Uterus (tissue), 4 donors: Measurements from ENCODE around the gene SLC39A11. TPM values are rescaled to one million over a fixed set of nuclear protein-coding genes. Genes with fewer than 3 reads are reported as not detected.
"Not testable (repeated sequence)": the region's sequence is repeated elsewhere in the genome, so short reads cannot be mapped to it uniquely, and the experiment has no call there.

Source experiments
- DNase-seq, 2 donors: peaks; one replicate each; pipeline ENCODE4 v3.0.0-alpha.2; 2019 to 2020
- H3K27ac ChIP-seq, 2 donors: fragments of 200-600 bp; sonication (generic); 1 replicate in 1 of 2; 2 replicates in 1 of 2; pipeline ENCODE4 v1.5.1; 2016 to 2018
- H3K27me3 ChIP-seq, 2 donors: fragments of 200-600 bp; sonication (generic); one replicate each; pipeline ENCODE4 v1.5.1; 2018 to 2019; ENCODE audit warnings: control low read depth in 1 of 2
- H3K36me3 ChIP-seq, 2 donors: fragments of 200-600 bp; sonication (generic); one replicate each; pipeline ENCODE4 v1.5.1; 2019; ENCODE audit warnings: control low read depth in 1 of 2
- H3K4me1 ChIP-seq, 2 donors: fragments of 200-600 bp; sonication (generic); one replicate each; pipeline ENCODE4 v1.5.1; 2018 to 2019; ENCODE audit warnings: control low read depth in 1 of 2
- H3K4me3 ChIP-seq, 2 donors: fragments of 200-600 bp; sonication (generic); 1 replicate in 1 of 2; 2 replicates in 1 of 2; pipeline ENCODE4 v1.5.1; 2018 to 2019; ENCODE audit warnings: mild to moderate bottlenecking in 1 of 2
- H3K9me3 ChIP-seq, 2 donors: fragments of 200-600 bp; sonication (generic); one replicate each; pipeline ENCODE4 v1.5.1; 2019; ENCODE audit warnings: control low read depth in 1 of 2
- CTCF ChIP-seq, 4 experiments: fragments of 200-600 bp in 2 of 4; fragments of 450-650 bp in 2 of 4; sonication (generic) in 2 of 4; IDR thresholded peaks; one replicate each; pipeline ENCODE4 v1.5.1; 2016 to 2019; ENCODE audit warnings: antibody characterized with exemption in 4 of 4, mild to moderate bottlenecking in 2 of 4, moderate library complexity in 1 of 4
- POLR2A ChIP-seq, 2 donors: fragments of 450-650 bp; IDR thresholded peaks; one replicate each; pipeline ENCODE4 v1.6.1; 2016; ENCODE audit warnings: antibody characterized with exemption in 2 of 2, mild to moderate bottlenecking in 1 of 2, moderate library complexity in 1 of 2
- intact Hi-C: fragments of 100-400 bp; cut with DNase I; formaldehyde crosslinking; loops from one replicate; pipeline ENCODE4 v1.15.1; 2023; ENCODE audit warnings: low total_unique reads
- total RNA-seq, 4 donors: library from RNA; depleted of rRNA in 3 of 4; stranded (reverse); fragments of >200 nt in 3 of 4; gene quantifications; one replicate each; pipeline versions ENCODE4 v1.1.0 to v1.2.4, GENCODE V29; 2014 to 2023
- donor health status: DM: yes; HTN: yes; CAD: no.

SLC39A11 gene
- total RNA-seq, 4 donors from 2014 or later = 5.4 to 56.2 (median 21.0) TPM

- TF ChIP-seq POLR2A (IDR thresholded peaks at IDR 0.05) (no peak), CTCF (IDR thresholded peaks at IDR 0.05) (no peak)
- intact Hi-C loops = no loop called here
Observed at GRCh38 chr17:73137376-73137775, 44.9 kb upstream of the SLC39A11 start.

GRCh38 chr17:73135766-73136165 is 43.3 kb upstream of the SLC39A11 start:
- intact Hi-C loops = no loop called here
- no peak overlapping the region for H3K4me3 ChIP-seq
- no peaks in the 10 kb centered on the region for H3K4me1 ChIP-seq

More at GRCh38 chr17:73137376-73137775, 44.9 kb upstream of the SLC39A11 start:
- DNase-seq = no peak
- Histone ChIP-seq H3K36me3 (no peaks in the 10 kb centered on the region), H3K4me3 (no peak overlapping the region), H3K27me3 (no peaks in the 10 kb centered on the region), H3K27ac (no peak overlapping the region), H3K4me1 (no peaks in the 10 kb centered on the region), H3K9me3 (no peaks in the 10 kb centered on the region)

DNA sequence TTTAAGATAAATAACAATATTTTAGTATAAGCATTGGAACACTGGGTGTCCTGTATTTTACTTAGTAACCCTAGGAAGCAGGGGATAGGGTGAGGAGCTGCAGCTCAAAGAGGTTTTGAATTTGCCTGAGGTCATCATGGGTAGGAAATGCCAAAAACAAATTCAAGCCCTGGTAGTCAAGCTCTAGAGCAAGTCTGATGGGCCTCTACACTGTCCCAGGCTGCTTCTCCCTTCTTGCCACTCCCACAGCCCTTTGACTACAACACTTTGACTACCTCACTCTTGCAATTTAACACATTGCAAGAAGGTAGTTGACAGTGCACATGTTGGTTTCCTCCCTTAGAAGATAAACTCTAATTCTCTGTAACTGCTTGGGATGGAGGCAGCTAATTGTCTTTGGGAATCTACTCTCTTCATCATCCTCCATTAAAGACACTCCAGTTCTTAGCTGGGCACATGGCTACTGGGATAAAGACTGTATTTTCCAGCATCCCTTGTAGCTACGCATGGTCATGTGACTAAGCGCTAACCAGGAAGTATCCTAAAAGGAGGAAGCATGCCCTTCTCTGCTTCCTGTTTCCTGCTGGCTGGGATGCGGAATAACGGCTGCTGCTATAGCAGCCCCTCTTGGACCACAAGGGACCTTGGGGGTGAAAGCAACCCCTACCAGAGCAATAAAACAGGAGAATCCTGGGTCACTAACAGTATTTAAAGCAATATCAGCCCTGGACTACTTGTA is 41.6 kb upstream of the SLC39A11 start:
- Histone ChIP-seq H3K4me1 (no peaks in the 10 kb centered on the region), H3K9me3 (no peaks in the 10 kb centered on the region), H3K4me3 (no peak overlapping the region), H3K27me3 (no peaks in the 10 kb centered on the region), H3K36me3 (no peaks in the 10 kb centered on the region), H3K27ac (no peak overlapping the region)
- TF ChIP-seq POLR2A (IDR thresholded peaks at IDR 0.05) (no peak), CTCF (IDR thresholded peaks at IDR 0.05) (no peak)
- DNase-seq = no peak
- intact Hi-C loops = no loop called here

More at GRCh38 chr17:73135766-73136165, 43.3 kb upstream of the SLC39A11 start:
- no peaks in the 10 kb centered on the region for H3K27me3 ChIP-seq
- no peak for TF ChIP-seq POLR2A (IDR thresholded peaks at IDR 0.05)
- TF ChIP-seq CTCF (IDR thresholded peaks at IDR 0.05) = no peak
- H3K36me3 ChIP-seq = no peaks in the 10 kb centered on the region
- no peaks in the 10 kb centered on the region for H3K9me3 ChIP-seq
- no peak for DNase-seq
- H3K27ac ChIP-seq = no peak overlapping the region

DNA sequence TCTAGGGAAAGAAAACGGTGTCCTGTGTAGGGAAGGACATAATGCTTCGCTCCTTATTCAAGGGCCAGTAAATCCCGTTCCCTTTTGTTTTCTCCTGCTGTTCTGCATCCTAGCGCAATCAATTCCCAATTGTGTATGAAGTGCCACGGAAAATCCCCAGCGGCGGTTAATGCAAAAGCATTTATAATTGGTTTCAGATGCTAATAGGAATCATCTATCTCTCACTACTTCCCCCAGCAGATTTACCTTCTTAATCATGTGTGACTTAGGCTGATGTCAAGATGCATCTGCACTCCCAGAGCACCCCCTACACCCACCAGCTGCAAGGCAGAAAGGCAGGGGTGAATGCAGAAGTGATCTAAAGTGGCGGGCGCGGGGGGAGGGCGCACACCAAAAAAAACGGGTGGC is 39.6 kb upstream of the SLC39A11 start:
- Histone ChIP-seq H3K4me1 (no peaks in the 10 kb centered on the region), H3K27me3 (no peaks in the 10 kb centered on the region), H3K9me3 (no peaks in the 10 kb centered on the region), H3K36me3 (no peaks in the 10 kb centered on the region), H3K4me3 (no peak overlapping the region), H3K27ac (no peak overlapping the region)
- intact Hi-C loops = no loop called here
- TF ChIP-seq CTCF (IDR thresholded peaks at IDR 0.05) (no peak), POLR2A (IDR thresholded peaks at IDR 0.05) (no peak)
- DNase-seq = no peak

GRCh38 chr17:73131439-73131838 is 39.0 kb upstream of the SLC39A11 start:
- H3K36me3 ChIP-seq, H3K9me3 ChIP-seq, H3K4me3 ChIP-seq, DNase-seq, H3K4me1 ChIP-seq, intact Hi-C loops, H3K27ac ChIP-seq, H3K27me3 ChIP-seq: not testable (repeated sequence)
